Activated CD4-positive, alpha-beta T cell treated with anti-CD3 and anti-CD28 coated beads, Interleukin-2, Interleukin-4, amounts not matched to agents 100 ng/mL and 50 ng/mL, durations not matched to agents 16 hours and 8 hours (primary cell): ENCODE results near the gene PRSS12.
"Not testable (repeated sequence)": the region's sequence is repeated elsewhere in the genome, so short reads cannot be mapped to it uniquely, and the experiment has no call there.

Source experiments
- DNase-seq: peaks from one replicate; pipeline ENCODE4 v3.0.0-alpha.2; 2020; ENCODE audit warnings: low spot score

Gene PRSS12

DNA sequence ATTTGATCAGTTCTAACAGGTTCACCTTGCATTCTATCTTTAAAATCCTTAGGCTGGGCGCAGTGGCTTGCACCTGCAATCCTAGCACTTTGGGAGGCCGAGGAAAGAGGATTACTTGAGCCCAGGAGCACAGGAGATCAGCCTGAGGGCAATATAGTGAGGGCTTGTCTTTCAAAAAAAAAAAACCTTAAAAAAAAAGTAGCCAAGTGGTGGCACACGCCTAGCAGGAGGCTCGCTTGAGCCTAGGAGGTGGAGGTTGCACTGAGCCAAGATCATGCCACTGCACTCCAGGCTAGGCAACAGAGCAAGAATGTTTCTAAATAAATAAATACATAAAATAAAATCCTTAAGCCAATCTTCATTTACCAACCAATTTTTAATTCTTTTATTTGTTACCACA lies 75.6 kb downstream of the PRSS12 start:
- no peak for DNase-seq

DNA sequence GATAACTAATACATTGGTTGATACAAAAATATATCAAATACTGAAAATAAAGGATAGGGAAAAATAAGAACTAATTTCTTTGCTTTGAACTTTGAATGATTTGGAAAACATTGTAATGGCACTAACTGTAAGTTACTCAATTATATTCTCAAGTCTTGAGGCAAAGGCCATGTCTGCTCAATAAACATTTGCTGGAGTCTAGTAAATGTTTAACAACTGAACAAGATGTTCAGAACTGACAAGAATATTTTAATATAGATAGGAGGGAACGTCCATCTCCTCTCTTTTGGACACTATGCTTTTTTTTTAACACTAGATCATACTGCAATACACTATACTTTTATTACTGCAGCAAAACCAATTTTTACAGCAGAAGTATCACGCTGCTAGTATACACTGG lies 76.2 kb downstream of the PRSS12 start:
- DNase-seq = no peak

DNA sequence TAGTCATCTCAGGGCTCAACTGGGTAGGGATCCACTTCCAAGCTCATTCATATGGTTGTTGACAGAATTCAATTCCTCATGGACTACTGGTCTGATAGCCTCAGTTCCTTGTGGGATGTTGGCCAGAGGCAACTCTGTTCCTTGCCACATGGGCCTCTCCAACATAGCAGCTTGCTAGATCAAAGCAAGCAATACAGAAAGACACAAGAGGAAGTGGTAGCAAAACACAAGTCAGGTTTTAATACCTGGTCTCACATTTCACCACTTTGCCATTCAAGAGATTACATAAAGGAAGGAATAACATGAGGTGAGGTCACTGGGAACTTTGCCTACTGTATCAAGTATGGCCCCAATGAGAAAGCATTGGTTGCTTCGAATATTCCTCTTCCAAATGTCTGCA lies 79.2 kb downstream of the PRSS12 start:
- no peak for DNase-seq

DNA sequence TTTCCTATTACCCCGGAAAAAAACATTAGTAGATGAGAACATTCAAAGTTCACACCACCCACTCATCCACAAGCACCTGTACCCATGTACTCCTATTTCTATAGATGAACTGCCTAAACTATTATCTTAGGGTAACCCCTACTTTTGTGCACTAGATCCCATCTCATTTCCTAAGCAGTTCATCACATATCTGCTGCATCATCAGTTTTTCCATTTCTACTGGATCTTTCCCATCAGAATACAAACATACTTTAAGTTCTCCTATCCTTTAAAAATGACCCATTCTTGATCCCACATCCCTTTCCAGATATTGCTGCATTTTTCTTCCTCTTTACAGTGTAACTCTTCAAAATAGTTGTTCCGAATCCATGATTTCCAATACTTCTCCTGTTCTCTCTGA lies 81.0 kb downstream of the PRSS12 start:
- no peak for DNase-seq

DNA sequence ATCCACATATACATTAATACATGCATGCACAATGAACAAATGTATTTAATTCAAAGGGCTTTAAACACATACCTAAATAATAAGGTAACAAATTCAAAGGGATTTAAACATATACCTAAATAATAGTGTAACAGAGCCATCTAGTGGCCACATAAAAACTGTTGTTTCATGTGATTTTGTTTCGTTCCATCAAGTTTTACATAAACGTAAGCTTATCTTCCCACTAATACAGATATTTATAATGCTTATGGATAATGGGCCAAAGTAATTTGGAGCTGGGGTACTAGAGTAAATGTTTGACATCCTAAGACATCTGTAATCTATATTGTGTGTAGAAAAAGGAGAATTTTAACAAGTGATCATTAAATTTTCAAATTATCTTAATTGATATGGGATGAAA lies 82.3 kb downstream of the PRSS12 start:
- DNase-seq = peak; percentile 42

DNA sequence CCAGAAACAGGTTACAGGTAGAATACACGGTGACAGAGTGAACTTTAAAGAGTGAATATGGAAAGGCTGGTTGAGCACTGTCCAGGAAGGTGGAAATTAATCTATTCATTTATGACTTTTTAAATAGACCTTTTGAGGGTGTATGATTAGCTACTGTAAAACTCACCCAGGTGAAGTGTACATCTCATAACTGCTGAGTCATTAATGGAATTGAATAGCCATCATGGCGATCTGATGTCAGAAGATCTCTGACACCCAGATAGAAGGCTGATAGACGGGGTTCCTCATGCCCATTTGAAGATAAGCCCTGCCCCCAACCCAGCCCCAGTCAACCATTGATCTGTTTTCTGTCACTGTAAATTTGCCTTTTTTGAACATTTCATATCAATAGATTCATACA lies 84.0 kb downstream of the PRSS12 start:
- no peak for DNase-seq

DNA sequence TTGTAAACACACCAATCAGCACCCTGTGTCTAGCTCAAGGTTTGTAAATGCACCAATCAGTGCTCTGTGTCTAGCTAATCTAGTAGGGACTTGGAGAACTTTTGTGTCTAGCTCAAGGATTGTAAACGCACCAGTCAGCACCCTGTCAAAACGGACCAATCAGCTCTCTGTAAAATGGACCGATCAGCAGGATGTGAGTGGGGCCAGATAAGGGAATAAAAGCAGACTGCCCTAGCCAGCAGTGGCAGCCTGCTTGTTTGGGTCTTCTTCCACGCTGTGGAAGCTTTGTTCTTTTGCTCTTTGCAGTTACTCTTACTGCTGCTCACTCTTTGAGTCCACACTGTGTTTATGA lies 86.7 kb downstream of the PRSS12 start:
- DNase-seq = not testable (repeated sequence)

DNA sequence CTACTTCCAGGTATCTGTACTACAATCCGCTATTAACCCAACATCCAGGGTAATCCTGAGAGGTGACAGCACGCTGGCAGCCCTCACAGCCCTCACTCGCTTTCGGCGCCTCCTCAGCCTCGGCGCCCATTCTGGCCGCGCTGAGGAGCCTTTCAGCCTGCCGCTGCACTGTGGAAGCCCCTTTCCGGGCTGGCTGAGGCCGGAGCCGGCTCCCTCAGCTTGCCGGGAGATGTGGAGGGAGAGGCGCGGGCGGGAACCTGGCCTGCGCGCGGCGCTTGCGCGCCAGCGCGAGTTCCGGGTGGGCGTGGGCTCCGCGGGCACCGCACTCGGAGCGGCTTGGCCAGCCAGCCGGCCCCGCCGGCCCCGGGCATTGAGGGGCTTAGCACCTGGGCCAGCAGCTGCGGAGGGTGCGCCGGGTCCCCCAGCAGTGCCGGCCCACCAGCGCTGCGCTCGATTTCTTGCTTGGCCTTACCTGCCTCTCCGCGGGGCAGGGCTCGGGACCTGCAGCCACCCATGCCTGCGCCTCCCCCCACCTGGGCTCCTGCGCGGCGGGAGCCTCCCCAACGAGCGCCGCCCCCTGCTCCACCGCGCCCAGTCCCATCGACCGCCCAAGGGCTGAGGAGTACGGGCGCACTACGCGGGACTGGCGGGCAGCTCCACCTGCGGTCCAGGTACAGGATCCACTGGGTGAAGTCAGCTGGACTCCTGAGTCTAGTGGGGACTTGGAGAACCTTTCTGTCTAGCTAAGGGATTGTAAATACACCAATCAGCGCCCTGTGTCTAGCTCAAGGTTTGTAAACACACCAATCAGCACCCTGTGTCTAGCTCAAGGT lies 87.3 kb downstream of the PRSS12 start:
- DNase-seq = no peak

DNA sequence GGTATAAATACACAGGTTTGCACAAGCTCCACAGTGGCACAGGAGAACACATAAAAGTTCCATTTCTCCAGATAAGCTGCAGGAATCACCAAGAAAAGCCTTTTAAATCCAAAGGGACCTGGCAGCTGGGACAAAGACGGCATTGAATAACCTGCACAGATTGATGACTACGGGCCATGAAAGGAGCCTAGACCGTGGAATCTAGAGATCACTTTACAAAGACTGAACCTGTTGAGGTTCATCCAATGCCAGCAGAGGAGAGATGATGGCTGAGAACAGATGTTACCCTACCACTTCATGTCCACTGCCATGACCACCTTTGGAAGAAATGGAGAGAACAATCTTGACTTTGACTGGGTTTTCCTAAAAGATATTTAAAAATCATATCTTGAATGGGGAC lies 88.7 kb downstream of the PRSS12 start:
- no peak for DNase-seq

DNA sequence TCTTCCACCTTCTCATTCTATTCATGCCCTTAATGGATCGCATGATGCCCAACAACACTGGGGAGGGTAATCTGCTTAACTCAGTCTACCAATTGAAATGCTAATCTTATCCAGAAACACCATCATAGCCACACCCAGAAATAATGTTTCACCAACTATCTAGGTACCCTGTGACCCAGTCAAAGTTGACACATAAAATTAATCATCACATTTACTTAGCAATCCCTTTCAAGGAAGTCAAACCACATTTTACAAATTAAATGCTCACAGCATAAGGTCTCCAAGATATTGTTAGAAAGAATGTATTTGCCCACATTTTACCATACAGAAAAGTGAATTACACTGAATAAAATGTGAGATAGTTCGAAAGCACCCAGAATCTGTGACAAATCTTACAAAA lies 92.5 kb downstream of the PRSS12 start:
- DNase-seq = no peak

DNA sequence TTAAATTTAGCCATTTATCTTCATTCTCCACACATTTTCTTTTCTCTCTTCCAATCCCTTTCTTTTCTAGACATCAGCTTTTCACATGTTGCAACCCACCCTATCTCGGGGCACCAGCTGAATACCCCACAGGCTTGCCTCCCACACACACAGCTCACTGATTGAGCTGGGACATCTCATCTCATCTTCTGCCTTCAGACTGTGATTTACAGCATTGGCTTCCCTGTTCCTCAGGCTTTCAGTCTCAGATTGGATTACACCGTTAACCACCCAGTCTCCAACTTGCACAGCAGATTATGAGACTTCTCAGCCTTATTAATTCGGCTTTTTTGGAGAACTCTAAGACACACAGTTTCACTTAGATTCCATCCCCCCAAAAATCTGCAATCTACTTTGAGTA lies 93.7 kb downstream of the PRSS12 start:
- no peak for DNase-seq

DNA sequence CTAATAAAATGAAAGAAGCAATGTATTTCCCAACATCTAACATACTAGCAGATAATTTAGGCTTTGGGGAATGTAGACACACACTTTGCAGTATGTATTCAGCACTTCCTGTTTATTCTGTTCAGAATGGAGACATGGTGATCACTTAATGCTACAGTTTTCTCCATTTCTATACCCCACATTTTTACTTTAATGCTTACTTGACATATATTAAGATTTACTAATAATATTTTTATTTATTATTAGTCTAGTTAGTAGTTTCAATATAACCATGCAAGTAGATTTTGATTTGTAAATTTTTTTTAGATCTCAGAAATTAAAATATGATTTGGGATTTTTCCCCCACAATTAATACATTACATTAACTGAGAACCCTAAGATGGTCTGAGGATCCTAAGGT lies 98.4 kb downstream of the PRSS12 start:
- no peak for DNase-seq

DNA sequence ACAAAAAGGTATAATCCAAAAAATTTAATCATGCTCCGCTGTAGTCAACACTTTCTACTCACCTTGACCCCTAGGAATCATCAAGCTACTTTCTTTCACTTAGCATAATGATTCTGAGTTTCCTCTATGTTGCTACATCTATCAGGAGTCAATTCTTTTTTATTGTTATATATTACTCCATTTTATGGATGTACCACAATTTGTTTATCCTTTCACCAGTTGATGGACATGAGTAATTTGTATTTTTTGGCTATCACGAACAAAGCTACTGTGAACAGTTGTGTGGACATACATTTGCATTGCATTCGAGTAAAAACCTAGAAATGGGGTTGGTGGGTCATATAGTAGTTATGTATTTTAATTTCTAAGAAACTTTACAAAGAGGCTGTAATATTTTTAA lies 102.9 kb downstream of the PRSS12 start:
- DNase-seq = no peak

DNA sequence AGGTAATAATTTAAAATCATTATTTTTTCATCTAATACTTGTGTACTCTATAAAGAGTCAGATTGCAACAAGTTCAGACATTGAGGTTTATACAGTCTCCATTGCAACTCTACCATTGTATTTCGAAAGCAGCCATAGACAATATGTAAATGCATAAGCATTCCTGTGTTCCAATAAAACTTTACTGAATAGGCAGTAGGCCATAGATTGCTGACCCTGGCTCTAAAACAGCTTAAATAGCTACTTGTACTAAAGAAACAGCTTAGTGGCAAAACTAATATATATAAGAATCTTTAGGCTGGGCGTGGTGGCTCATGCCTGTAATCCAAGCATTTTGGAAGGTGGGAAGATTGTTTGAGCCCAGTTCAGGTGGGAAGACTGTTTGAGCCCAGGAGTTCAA lies 115.3 kb downstream of the PRSS12 start:
- DNase-seq = no peak

DNA sequence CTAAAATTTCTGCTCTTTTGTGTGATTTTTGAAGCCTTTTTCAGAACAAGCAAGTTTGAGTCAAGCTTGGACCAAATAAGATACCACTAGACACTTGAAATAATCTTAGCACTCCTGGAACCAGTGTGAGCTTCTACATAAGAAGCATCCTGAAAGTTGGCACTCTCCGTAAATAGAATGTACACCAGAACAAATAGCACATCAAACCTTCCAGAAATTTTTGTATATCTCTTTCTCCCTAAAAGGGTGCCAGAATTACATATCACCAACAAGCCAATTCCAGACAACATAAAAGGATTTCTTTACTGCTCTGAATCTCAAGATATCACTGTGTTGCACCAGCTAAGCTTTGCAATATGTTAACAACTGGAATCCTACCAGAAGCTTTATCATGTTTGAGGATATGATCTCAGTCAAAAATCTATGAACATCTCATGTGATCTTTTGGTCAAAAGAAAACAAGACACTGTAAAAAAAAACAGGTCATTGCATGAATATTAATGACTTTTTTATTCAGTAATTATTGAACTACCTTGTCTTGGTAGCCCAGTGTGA lies 117.2 kb downstream of the PRSS12 start:
- DNase-seq = no peak
